ENCODE data around the gene ASAP2. TPM values are rescaled to one million over a fixed set of nuclear protein-coding genes. Genes with fewer than 3 reads are reported as not detected.

ASAP2 gene
- total RNA-seq, 1 donor from 2014 or later = 32.2 TPM

GRCh38 chr2:9365498-9366019 is 158.9 kb downstream of the ASAP2 start:
- no peak for DNase-seq (ENCODE audit: low spot score in 2 of 2)
- FAIRE-seq = no peak

- no peak for DNase-seq (ENCODE audit: low spot score in 2 of 2)
- FAIRE-seq = no peak
Observed at GRCh38 chr2:9366026-9366425, 159.4 kb downstream of the ASAP2 start.

GRCh38 chr2:9370746-9371145 is 164.1 kb downstream of the ASAP2 start:
- no peak for FAIRE-seq
- no peak for DNase-seq (ENCODE audit: low spot score in 2 of 2)

GRCh38 chr2:9373047-9373446 is 166.4 kb downstream of the ASAP2 start:
- FAIRE-seq (no peak), DNase-seq (ENCODE audit: low spot score in 2 of 2) (no peak)

GRCh38 chr2:9373476-9373875 is 166.9 kb downstream of the ASAP2 start:
- DNase-seq (ENCODE audit: low spot score in 2 of 2) (no peak), FAIRE-seq (no peak)

- FAIRE-seq (no peak), DNase-seq (ENCODE audit: low spot score in 2 of 2) (no peak)
Observed at GRCh38 chr2:9374071-9374730, 167.6 kb downstream of the ASAP2 start.

GRCh38 chr2:9375857-9376428 is 169.3 kb downstream of the ASAP2 start:
- no peak for DNase-seq (ENCODE audit: low spot score in 2 of 2)
- FAIRE-seq = no peak

- no peak for FAIRE-seq
- no peak for DNase-seq (ENCODE audit: low spot score in 2 of 2)
Observed at GRCh38 chr2:9377461-9378097, 171.0 kb downstream of the ASAP2 start.

GRCh38 chr2:9378433-9379390 is 172.1 kb downstream of the ASAP2 start:
- DNase-seq (ENCODE audit: low spot score in 2 of 2) (no peak), FAIRE-seq (no peak)

GRCh38 chr2:9379391-9379755 is 172.8 kb downstream of the ASAP2 start:
- FAIRE-seq = no peak
- no peak for DNase-seq (ENCODE audit: low spot score in 2 of 2)

GRCh38 chr2:9380702-9381628 is 174.4 kb downstream of the ASAP2 start:
- no peak for DNase-seq (ENCODE audit: low spot score in 2 of 2)
- FAIRE-seq = no peak

- FAIRE-seq (no peak), DNase-seq (ENCODE audit: low spot score in 2 of 2) (no peak)
Observed at GRCh38 chr2:9382604-9383235, 176.1 kb downstream of the ASAP2 start.

- FAIRE-seq (no peak), DNase-seq (ENCODE audit: low spot score in 2 of 2) (no peak)
Observed at GRCh38 chr2:9384521-9384920, 177.9 kb downstream of the ASAP2 start.

GRCh38 chr2:9385841-9386240 is 179.2 kb downstream of the ASAP2 start:
- FAIRE-seq = no peak
- no peak for DNase-seq (ENCODE audit: low spot score in 2 of 2)

- FAIRE-seq = no peak
- no peak for DNase-seq (ENCODE audit: low spot score in 2 of 2)
Observed at GRCh38 chr2:9388199-9388681, 181.6 kb downstream of the ASAP2 start.

- DNase-seq (ENCODE audit: low spot score in 2 of 2) (no peak), FAIRE-seq (no peak)
Observed at GRCh38 chr2:9388950-9389911, 182.6 kb downstream of the ASAP2 start.

GRCh38 chr2:9390151-9390850 is 183.7 kb downstream of the ASAP2 start:
- FAIRE-seq (no peak), DNase-seq (ENCODE audit: low spot score in 2 of 2) (no peak)

Measured in frontal cortex (tissue), 4 donors.